ENCODE measurements around the gene CHRNA5. TPM values are rescaled to one million over a fixed set of nuclear protein-coding genes. Genes with fewer than 3 reads are reported as not detected.

Gene CHRNA5
- polyA plus RNA-seq, 1 donor from 2014 or later: 6.8 TPM

DNA sequence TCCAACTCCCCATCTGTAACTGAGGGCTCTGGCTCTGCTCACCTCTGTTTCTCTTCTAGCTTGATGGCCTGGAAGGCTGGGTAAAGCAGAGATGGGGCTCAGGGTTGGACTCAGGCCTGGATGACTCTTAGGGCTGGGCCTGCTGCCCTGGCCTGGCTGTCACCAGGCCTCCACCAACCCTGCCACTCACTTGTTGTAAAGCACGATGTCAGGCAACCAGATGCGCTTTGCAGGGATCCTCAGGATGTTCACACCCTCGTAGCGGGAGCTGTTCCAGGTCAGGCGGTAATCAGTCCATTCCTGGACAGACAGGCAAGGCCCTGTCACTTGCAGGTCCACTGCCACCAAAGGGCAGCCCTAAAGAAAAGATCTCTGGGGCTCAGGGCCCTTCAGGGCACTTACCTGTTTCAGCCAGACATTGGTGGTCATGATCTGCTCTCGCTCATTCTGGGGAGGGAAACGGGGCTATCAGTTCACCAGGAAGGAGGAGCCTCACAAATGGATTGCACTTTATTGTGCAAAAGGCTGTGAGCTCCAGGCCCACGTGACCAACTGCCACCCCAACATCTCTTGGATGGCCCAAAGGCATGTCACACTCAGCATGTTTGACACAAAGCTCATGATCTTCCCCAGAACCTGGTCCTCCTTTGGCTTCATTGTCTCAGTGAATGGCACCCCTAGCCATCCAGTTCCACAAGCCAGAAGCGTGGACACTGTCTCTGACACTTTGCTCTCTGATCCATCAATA is 65.7 kb downstream of the CHRNA5 start:
- no peaks in the 10 kb centered on the region for H4K20me1 ChIP-seq (ENCODE audit: insufficient read depth)
- no peak overlapping the region for H3K27ac ChIP-seq (ENCODE audit: low read length)
- H3K4me3 ChIP-seq (ENCODE audit: low read length): no peak overlapping the region
- no peak for TF ChIP-seq SMC3 (conservative IDR thresholded peaks at IDR 0.05; ENCODE audit: poor library complexity)
- TF ChIP-seq EP300 (conservative IDR thresholded peaks at IDR 0.05; ENCODE audit: poor library complexity, severe bottlenecking): no peak
- TF ChIP-seq MXI1 (conservative IDR thresholded peaks at IDR 0.05; ENCODE audit: poor library complexity, severe bottlenecking): no peak
- TF ChIP-seq, protein P1, sequence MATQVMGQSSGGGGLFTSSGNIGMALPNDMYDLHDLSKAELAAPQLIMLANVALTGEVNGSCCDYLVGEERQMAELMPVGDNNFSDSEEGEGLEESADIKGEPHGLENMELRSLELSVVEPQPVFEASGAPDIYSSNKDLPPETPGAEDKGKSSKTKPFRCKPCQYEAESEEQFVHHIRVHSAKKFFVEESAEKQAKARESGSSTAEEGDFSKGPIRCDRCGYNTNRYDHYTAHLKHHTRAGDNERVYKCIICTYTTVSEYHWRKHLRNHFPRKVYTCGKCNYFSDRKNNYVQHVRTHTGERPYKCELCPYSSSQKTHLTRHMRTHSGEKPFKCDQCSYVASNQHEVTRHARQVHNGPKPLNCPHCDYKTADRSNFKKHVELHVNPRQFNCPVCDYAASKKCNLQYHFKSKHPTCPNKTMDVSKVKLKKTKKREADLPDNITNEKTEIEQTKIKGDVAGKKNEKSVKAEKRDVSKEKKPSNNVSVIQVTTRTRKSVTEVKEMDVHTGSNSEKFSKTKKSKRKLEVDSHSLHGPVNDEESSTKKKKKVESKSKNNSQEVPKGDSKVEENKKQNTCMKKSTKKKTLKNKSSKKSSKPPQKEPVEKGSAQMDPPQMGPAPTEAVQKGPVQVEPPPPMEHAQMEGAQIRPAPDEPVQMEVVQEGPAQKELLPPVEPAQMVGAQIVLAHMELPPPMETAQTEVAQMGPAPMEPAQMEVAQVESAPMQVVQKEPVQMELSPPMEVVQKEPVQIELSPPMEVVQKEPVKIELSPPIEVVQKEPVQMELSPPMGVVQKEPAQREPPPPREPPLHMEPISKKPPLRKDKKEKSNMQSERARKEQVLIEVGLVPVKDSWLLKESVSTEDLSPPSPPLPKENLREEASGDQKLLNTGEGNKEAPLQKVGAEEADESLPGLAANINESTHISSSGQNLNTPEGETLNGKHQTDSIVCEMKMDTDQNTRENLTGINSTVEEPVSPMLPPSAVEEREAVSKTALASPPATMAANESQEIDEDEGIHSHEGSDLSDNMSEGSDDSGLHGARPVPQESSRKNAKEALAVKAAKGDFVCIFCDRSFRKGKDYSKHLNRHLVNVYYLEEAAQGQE (IDR thresholded peaks at IDR 0.05; ENCODE audit: borderline replicate concordance): no peak
- TF ChIP-seq, protein P2, sequence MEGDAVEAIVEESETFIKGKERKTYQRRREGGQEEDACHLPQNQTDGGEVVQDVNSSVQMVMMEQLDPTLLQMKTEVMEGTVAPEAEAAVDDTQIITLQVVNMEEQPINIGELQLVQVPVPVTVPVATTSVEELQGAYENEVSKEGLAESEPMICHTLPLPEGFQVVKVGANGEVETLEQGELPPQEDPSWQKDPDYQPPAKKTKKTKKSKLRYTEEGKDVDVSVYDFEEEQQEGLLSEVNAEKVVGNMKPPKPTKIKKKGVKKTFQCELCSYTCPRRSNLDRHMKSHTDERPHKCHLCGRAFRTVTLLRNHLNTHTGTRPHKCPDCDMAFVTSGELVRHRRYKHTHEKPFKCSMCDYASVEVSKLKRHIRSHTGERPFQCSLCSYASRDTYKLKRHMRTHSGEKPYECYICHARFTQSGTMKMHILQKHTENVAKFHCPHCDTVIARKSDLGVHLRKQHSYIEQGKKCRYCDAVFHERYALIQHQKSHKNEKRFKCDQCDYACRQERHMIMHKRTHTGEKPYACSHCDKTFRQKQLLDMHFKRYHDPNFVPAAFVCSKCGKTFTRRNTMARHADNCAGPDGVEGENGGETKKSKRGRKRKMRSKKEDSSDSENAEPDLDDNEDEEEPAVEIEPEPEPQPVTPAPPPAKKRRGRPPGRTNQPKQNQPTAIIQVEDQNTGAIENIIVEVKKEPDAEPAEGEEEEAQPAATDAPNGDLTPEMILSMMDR (IDR thresholded peaks at IDR 0.05; ENCODE audit: poor library complexity, severe bottlenecking): no peak
- no peak for TF ChIP-seq EZH2 (IDR thresholded peaks at IDR 0.05; ENCODE audit: borderline replicate concordance, insufficient read depth, low read length, poor library complexity, severe bottlenecking)
- no peak for TF ChIP-seq RAD21 (conservative IDR thresholded peaks at IDR 0.05)
- TF ChIP-seq TAF1 (IDR thresholded peaks at IDR 0.05; ENCODE audit: low read depth): no peak
- TF ChIP-seq POLR2AphosphoS5 (IDR thresholded peaks at IDR 0.05): no peak
- no peak overlapping the region for H2AFZ ChIP-seq (ENCODE audit: low read depth, low read length)
- no peaks in the 10 kb centered on the region for H3K9me2 ChIP-seq (ENCODE audit: insufficient read depth, low read length)
- H3K9me3 ChIP-seq (ENCODE audit: low read length): no peaks in the 10 kb centered on the region
- no peaks in the 10 kb centered on the region for H3F3A ChIP-seq (ENCODE audit: insufficient read depth, low read length, poor library complexity, severe bottlenecking)
- no peak overlapping the region for H3K9ac ChIP-seq (ENCODE audit: low read length)
- H3K36me3 ChIP-seq (ENCODE audit: insufficient read depth, low read length): no peaks in the 10 kb centered on the region
- H3K4me2 ChIP-seq (ENCODE audit: low read length): no peak overlapping the region
- H3K27me3 ChIP-seq (ENCODE audit: insufficient read depth, low read depth, low read length): no peaks in the 10 kb centered on the region
- no peaks in the 10 kb centered on the region for H3K79me2 ChIP-seq (replicated peaks; ENCODE audit: insufficient read depth, low read length)

DNA sequence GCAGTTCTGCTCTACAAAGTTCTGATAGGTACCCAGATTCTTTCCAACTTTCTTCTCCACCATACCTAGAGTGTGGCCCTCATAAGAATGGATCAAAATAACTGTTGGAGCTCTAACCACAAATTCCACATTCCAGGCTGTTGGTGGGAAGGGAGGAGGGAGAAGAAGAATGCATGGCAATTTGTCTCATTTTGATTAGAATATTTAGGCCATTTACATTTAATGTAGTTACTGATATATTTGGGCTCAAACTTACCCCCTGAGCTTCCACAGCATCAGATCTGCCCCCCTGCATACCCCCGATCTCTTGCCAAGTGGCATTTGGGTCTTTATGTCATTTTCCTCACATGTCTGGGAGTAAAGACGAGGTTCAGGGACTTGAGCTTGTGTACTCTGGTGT is 68.0 kb downstream of the CHRNA5 start:
- no peak overlapping the region for H2AFZ ChIP-seq (ENCODE audit: low read depth, low read length)
- no peaks in the 10 kb centered on the region for H4K20me1 ChIP-seq (ENCODE audit: insufficient read depth)
- H3K9ac ChIP-seq (ENCODE audit: low read length): no peak overlapping the region
- no peak overlapping the region for H3K4me2 ChIP-seq (ENCODE audit: low read length)
- no peaks in the 10 kb centered on the region for H3K27me3 ChIP-seq (ENCODE audit: insufficient read depth, low read depth, low read length)
- no peaks in the 10 kb centered on the region for H3K79me2 ChIP-seq (replicated peaks; ENCODE audit: insufficient read depth, low read length)
- no peaks in the 10 kb centered on the region for H3K36me3 ChIP-seq (ENCODE audit: insufficient read depth, low read length)
- no peaks in the 10 kb centered on the region for H3K9me3 ChIP-seq (ENCODE audit: low read length)
- no peaks in the 10 kb centered on the region for H3F3A ChIP-seq (ENCODE audit: insufficient read depth, low read length, poor library complexity, severe bottlenecking)
- no peaks in the 10 kb centered on the region for H3K9me2 ChIP-seq (ENCODE audit: insufficient read depth, low read length)
- no peak for TF ChIP-seq EZH2 (IDR thresholded peaks at IDR 0.05; ENCODE audit: borderline replicate concordance, insufficient read depth, low read length, poor library complexity, severe bottlenecking)
- no peak for TF ChIP-seq EP300 (conservative IDR thresholded peaks at IDR 0.05; ENCODE audit: poor library complexity, severe bottlenecking)
- H3K4me3 ChIP-seq (ENCODE audit: low read length): no peak overlapping the region
- H3K27ac ChIP-seq (ENCODE audit: low read length): no peak overlapping the region
